ENCODE results near the gene KIF2C.
"Not testable (repeated sequence)": the region's sequence is repeated elsewhere in the genome, so short reads cannot be mapped to it uniquely, and the experiment has no call there.

KIF2C gene

GRCh38 chr1:44724955-44725698 lies 14.5 kb upstream of the KIF2C start:
- no peak for TF ChIP-seq ZNF274 (IDR thresholded peaks at IDR 0.05; ENCODE audit: low read depth, low read length)
- no peak overlapping the region for H3K4me3 ChIP-seq (ENCODE audit: low read length)

- TF ChIP-seq ZNF274 (IDR thresholded peaks at IDR 0.05; ENCODE audit: low read depth, low read length): no peak
- no peak within 1 kb of the TSS for H3K4me3 ChIP-seq (ENCODE audit: low read length)
Measured at GRCh38 chr1:44730741-44731512, 8.7 kb upstream of the KIF2C start, which contains the start of gene RNU5D-1. RNU5D-1 (minus strand) TSS chr1:44731170.

DNA sequence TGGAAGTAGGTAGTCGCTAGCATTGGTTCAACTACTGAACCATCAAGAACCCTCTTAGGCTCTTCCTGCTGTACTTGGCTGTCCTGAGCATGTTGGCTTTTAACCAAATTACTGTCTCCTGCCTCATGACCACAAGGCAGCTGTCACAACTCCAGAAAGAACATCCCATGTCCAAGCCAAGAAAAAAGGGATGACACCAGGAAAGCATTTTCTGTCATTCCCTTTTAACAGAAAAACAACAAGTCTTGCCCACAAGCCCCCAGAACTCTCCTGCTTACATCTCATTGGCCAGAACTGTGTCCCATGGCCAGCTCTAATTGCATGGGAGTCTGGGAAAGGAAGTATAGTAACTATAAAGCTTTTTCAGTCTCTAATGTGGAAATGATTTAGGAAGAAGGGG lies 6.3 kb upstream of the KIF2C start:
- no peak overlapping the region for H3K4me3 ChIP-seq (ENCODE audit: low read length)
- no peak for TF ChIP-seq ZNF274 (IDR thresholded peaks at IDR 0.05; ENCODE audit: low read depth, low read length)

DNA sequence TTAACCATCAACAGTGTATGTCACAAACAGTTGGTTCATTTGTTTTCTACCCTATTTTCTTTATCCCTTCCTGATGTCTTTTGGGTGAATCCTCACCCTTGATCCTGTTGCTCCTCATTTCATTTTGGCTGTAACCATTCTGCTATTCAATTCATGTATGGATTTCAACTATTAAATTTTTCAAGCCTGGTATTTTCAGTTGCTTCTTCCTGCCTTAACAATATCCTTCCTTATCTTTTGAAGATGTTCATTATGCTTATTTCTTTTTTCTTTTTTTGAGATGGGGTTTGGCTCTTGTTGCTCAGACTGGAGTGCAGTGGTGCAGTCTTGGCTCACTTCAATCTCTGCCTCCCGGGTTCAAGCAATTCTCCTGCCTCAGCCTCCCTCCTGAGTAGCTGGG lies 5.9 kb upstream of the KIF2C start:
- no peak overlapping the region for H3K4me3 ChIP-seq (ENCODE audit: low read length)
- TF ChIP-seq ZNF274 (IDR thresholded peaks at IDR 0.05; ENCODE audit: low read depth, low read length): no peak

- TF ChIP-seq ZNF274 (IDR thresholded peaks at IDR 0.05; ENCODE audit: low read depth, low read length): no peak
- no peak overlapping the region for H3K4me3 ChIP-seq (ENCODE audit: low read length)
Measured at GRCh38 chr1:44735992-44736391, 3.6 kb upstream of the KIF2C start.

DNA sequence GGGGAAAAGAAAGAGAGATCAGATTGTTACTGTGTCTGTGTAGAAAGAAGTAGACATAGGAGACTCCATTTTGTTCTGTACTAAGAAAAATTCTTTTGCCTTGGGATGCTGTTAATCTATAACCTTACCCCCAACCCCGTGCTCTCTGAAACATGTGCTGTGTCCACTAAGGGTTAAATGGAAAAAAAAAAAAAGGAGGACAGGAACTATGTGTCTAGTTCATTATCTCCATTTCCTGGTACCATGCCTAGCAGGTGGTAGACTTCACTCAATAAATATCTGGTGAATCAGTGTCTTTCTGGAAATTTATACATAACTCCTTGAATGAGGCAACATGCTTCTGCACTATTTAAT lies 707 bp upstream of the KIF2C start:
- H3K4me3 ChIP-seq (ENCODE audit: low read length): peak overlapping the region; percentile 87

DNA sequence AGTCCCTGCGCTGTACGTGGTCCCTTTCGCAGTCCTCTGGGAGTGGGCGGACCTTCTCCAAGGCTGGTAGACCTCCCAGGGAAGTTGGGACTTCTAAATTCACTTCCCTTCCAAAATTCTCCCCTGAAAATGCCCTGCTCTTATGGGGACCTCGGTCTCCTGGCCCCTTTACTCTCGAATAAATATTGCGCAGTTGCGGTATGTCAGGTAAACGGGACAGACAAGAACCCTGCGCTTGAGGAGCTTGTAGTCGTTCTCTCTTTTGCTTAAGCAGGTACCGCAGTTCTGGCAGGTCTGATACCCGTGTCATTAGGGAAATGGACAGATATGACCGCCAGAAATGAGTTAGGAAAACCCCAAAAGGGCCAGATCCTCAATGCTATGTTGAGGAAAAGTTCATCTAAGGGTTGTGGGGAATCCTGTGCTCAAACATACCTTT lies 561 bp downstream of the KIF2C start:
- no peak for TF ChIP-seq ZNF274 (IDR thresholded peaks at IDR 0.05; ENCODE audit: low read depth, low read length)
- peak overlapping the region; percentile 93 for H3K4me3 ChIP-seq (ENCODE audit: low read length)

GRCh38 chr1:44743211-44743610 lies 3.6 kb downstream of the KIF2C start:
- TF ChIP-seq ZNF274 (IDR thresholded peaks at IDR 0.05; ENCODE audit: low read depth, low read length): no peak
- no peak overlapping the region for H3K4me3 ChIP-seq (ENCODE audit: low read length)

GRCh38 chr1:44747878-44748277 lies 8.2 kb downstream of the KIF2C start:
- no peak overlapping the region for H3K4me3 ChIP-seq (ENCODE audit: low read length)
- TF ChIP-seq ZNF274 (IDR thresholded peaks at IDR 0.05; ENCODE audit: low read depth, low read length): no peak

GRCh38 chr1:44757420-44757819 lies 17.8 kb downstream of the KIF2C start:
- no peak for TF ChIP-seq ZNF274 (IDR thresholded peaks at IDR 0.05; ENCODE audit: low read depth, low read length)
- H3K4me3 ChIP-seq (ENCODE audit: low read length): no peak overlapping the region; the same call in 1 of the 2 replicates

GRCh38 chr1:44759077-44759476 lies 19.4 kb downstream of the KIF2C start:
- no peak overlapping the region for H3K4me3 ChIP-seq (ENCODE audit: low read length)
- TF ChIP-seq ZNF274 (IDR thresholded peaks at IDR 0.05; ENCODE audit: low read depth, low read length): no peak

GRCh38 chr1:44760876-44761275 lies 21.2 kb downstream of the KIF2C start:
- TF ChIP-seq ZNF274 (IDR thresholded peaks at IDR 0.05; ENCODE audit: low read depth, low read length): no peak
- no peak overlapping the region for H3K4me3 ChIP-seq (ENCODE audit: low read length)

DNA sequence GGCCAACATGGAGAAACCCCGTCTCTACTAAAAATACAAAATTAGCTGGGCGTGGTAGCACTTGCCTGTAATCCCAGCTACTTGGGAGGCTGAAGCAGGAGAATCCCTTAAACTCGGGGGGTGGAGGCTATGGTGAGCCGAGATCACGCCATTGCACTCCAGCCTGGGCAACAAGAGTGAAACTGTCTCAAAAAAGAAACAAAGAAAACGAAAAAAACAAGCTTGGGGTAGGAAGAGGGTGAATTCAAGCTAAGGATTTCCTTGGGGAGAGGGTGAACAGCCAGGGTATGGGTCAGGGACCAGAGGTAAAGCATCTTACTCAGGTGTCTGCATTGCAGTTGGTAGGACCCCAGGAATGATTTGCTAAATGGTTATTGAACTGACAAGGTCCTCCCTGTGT lies 26.8 kb downstream of the KIF2C start:
- not testable (repeated sequence) for H3K4me3 ChIP-seq (ENCODE audit: low read length)

GRCh38 chr1:44775078-44775929 lies 35.7 kb downstream of the KIF2C start, which contains the start of gene RPS8:
RPS8 (plus strand) TSS chr1:44775540; CDS start chr1:44775597, 57 bp downstream.
- H3K4me3 ChIP-seq (ENCODE audit: low read length): peak within 1 kb of the TSS; percentile 90
- TF ChIP-seq ZNF274 (IDR thresholded peaks at IDR 0.05; ENCODE audit: low read depth, low read length): no peak

All from GM08714 (cell line).